Measurements from ENCODE around the gene ERCC2. TPM values are rescaled to one million over a fixed set of nuclear protein-coding genes. Genes with fewer than 3 reads are reported as not detected.

Gene ERCC2
- total RNA-seq, 1 experiment from 2014 or later, result 58.9 TPM

DNA sequence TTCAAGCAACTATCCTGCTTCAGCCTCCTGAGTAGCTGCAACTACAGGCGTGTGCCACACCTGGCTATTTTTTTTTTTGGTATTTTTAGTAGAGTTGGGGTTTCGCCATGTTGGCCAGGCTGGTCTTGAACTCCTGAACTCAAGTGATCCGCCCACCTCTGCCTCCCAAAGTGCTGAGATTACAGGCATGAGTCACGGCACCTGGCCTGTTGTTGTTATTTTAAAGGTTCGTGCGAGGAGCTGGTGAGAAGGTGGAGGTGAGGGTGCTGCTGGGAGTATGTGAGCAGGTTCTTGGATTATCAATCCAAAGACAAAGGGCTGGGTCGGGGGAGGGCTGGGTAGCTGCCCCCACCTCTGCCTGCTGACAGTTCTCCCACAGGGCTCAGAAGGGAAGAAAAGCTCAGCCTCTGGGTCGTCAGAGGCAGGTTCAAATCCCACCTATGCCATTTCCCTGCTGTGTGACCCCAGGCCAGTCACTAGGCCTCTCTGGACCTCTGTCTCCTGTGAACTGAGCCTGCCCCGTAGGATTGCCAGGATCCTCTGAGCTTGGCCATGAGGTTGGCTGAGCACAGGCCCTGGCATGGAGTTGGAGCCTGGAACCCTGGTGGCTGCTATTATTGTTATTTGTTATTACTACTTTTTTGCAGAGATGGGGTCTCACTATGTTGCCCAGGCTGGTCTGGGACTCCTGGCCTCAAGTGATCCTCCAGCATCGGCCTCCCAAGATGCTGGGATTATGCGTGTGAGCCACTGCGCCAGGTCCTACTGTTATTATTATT, 49.2 kb downstream of the ERCC2 start:
- no TSS peak for BruUV-seq (replicated peaks)
- Histone ChIP-seq H3K79me2 (ENCODE audit: insufficient read depth, low read length) (no peaks in the 10 kb centered on the region), H3K9me3 (ENCODE audit: control insufficient read depth in 1 of 2, insufficient read depth in 1 of 2, low read depth in 1 of 2, low read length in 2 of 2) (no peaks in the 10 kb centered on the region), H3K9me2 (ENCODE audit: insufficient read depth) (no peaks in the 10 kb centered on the region), H3K4me3 (replicated peaks in 1 of 2; ENCODE audit: low read depth in 1 of 2, low read length in 2 of 2) (no peak overlapping the region), H4K20me1 (ENCODE audit: insufficient read depth) (no peaks in the 10 kb centered on the region), H3K27me3 (ENCODE audit: insufficient read depth, low read length) (no peaks in the 10 kb centered on the region), H3K4me2 (ENCODE audit: low read length) (peak overlapping the region; percentile 59), H2AFZ (ENCODE audit: low read depth, low read length, poor library complexity, severe bottlenecking) (peak overlapping the region; percentile 82), H3K36me3 (ENCODE audit: control insufficient read depth in 1 of 2, insufficient read depth in 2 of 2, low read length in 2 of 2) (no peaks in the 10 kb centered on the region), H3K27ac (ENCODE audit: low read depth, low read length) (no peak overlapping the region), H3K9ac (ENCODE audit: low read length) (no peak overlapping the region), H3K4me1 (ENCODE audit: control insufficient read depth in 1 of 2, insufficient read depth in 2 of 2, low read length in 2 of 2) (peaks cover 23 to 25% of the 10 kb centered on the region in 2 experiments)
- no peak for DNase-seq (ENCODE audit: low read depth, low spot score)
- intact Hi-C loops (cut with micrococcal nuclease), result no loop called here
- ChIA-PET POLR2A (no interaction called here), CTCF (no interaction called here), RAD21 (ENCODE audit: low non-redundant PET in 1 of 2, low total read pairs in 2 of 2, uncharacterized antibody in 2 of 2, unreplicated experiment in 2 of 2) (no interaction called here)
- no peak for TF ChIP-seq POLR2A (IDR thresholded peaks at IDR 0.05; ENCODE audit: borderline replicate concordance, extremely low read depth, insufficient read depth, insufficient read length)
- TF ChIP-seq CBX3 (IDR thresholded peaks at IDR 0.05; ENCODE audit: low read depth), result 0 out of 2 replicates have a peak, but pooled peaks have one; percentile 23
- peak; percentile 60; the same call in 1 of the 2 replicates for TF ChIP-seq EGR1 (IDR thresholded peaks at IDR 0.05; ENCODE audit: low read depth)
- TF ChIP-seq MAX (IDR thresholded peaks at IDR 0.05), result peak; percentile 45; the same call in 1 of the 2 replicates
- peak; percentile 31; the same call in 1 of the 2 replicates for ATAC-seq

DNA sequence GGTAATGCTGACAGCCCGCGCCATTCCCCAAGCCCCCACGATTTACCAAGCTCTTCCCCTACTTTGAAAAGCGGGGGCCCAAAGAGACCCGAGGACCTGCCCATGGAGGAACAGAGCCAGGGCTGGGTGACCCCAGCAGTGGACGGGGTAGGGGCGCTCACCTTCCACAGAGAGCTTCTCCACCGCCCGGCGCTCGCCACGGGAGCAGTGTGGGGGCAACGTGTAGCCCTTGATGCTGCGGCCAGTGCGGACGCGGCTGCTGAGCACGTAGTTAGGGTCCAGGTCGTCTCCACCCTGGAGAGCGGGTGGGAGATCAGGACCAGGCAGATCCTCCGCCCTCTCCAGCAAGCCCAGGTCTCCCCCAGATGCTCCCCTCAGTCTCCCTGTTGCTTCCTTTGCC, 55.1 kb downstream of the ERCC2 start:
- Histone ChIP-seq H3K27ac (ENCODE audit: low read depth, low read length) (no peak overlapping the region), H3K4me1 (ENCODE audit: control insufficient read depth in 1 of 2, insufficient read depth in 2 of 2, low read length in 2 of 2) (peaks cover 2 to 4% of the 10 kb centered on the region in 2 experiments; a peak in 3 of 4 replicates), H4K20me1 (ENCODE audit: insufficient read depth) (no peaks in the 10 kb centered on the region), H3K9me3 (ENCODE audit: control insufficient read depth in 1 of 2, insufficient read depth in 1 of 2, low read depth in 1 of 2, low read length in 2 of 2) (no peaks in the 10 kb centered on the region), H3K79me2 (ENCODE audit: insufficient read depth, low read length) (no peaks in the 10 kb centered on the region), H2AFZ (ENCODE audit: low read depth, low read length, poor library complexity, severe bottlenecking) (no peak overlapping the region), H3K9me2 (ENCODE audit: insufficient read depth) (no peaks in the 10 kb centered on the region), H3K9ac (ENCODE audit: low read length) (no peak overlapping the region), H3K27me3 (ENCODE audit: insufficient read depth, low read length) (no peaks in the 10 kb centered on the region), H3K4me3 (replicated peaks in 1 of 2; ENCODE audit: low read depth in 1 of 2, low read length in 2 of 2) (no peak overlapping the region), H3K36me3 (ENCODE audit: control insufficient read depth in 1 of 2, insufficient read depth in 2 of 2, low read length in 2 of 2) (no peaks in the 10 kb centered on the region), H3K4me2 (ENCODE audit: low read length) (no peak overlapping the region)
- BruUV-seq (replicated peaks), result no TSS peak
- intact Hi-C loops (cut with micrococcal nuclease), result no loop called here
- POLR2A ChIA-PET, result no interaction called here
- ATAC-seq (no peak), DNase-seq (ENCODE audit: low read depth, low spot score) (no peak)
- RAD21 ChIA-PET (ENCODE audit: low non-redundant PET in 1 of 2, low total read pairs in 2 of 2, uncharacterized antibody in 2 of 2, unreplicated experiment in 2 of 2), result no interaction called here
- CTCF ChIA-PET, result interaction anchor here (1.2 kb wide), 1 partner anchor 11 kb away, joined by 3 read pairs; no protein-coding TSS in a partner anchor
- no peak for TF ChIP-seq EGR1 (IDR thresholded peaks at IDR 0.05; ENCODE audit: low read depth)
- TF ChIP-seq TCF7L2 (IDR thresholded peaks at IDR 0.05; ENCODE audit: borderline replicate concordance, extremely low read depth, insufficient read depth, insufficient read length), result no peak
- TF ChIP-seq SIN3A (IDR thresholded peaks at IDR 0.05; ENCODE audit: low read depth), result no peak
- no peak for TF ChIP-seq POLR2AphosphoS5 (IDR thresholded peaks at IDR 0.05; ENCODE audit: low read depth, low read length)
- TF ChIP-seq ATF3 (IDR thresholded peaks at IDR 0.05), result no peak
- TF ChIP-seq EZH2phosphoT487 (IDR thresholded peaks at IDR 0.05; ENCODE audit: borderline replicate concordance), result no peak
- no peak for TF ChIP-seq ELF1 (IDR thresholded peaks at IDR 0.05; ENCODE audit: borderline replicate concordance, low read depth)
- TF ChIP-seq SRF (IDR thresholded peaks at IDR 0.05; ENCODE audit: low read depth), result no peak
- no peak for TF ChIP-seq POLR2A (IDR thresholded peaks at IDR 0.05; ENCODE audit: borderline replicate concordance, extremely low read depth, insufficient read depth, insufficient read length)
- TF ChIP-seq, protein P1, sequence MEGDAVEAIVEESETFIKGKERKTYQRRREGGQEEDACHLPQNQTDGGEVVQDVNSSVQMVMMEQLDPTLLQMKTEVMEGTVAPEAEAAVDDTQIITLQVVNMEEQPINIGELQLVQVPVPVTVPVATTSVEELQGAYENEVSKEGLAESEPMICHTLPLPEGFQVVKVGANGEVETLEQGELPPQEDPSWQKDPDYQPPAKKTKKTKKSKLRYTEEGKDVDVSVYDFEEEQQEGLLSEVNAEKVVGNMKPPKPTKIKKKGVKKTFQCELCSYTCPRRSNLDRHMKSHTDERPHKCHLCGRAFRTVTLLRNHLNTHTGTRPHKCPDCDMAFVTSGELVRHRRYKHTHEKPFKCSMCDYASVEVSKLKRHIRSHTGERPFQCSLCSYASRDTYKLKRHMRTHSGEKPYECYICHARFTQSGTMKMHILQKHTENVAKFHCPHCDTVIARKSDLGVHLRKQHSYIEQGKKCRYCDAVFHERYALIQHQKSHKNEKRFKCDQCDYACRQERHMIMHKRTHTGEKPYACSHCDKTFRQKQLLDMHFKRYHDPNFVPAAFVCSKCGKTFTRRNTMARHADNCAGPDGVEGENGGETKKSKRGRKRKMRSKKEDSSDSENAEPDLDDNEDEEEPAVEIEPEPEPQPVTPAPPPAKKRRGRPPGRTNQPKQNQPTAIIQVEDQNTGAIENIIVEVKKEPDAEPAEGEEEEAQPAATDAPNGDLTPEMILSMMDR (IDR thresholded peaks at IDR 0.05 in 2 of 3, conservative IDR thresholded peaks at IDR 0.05 in 1 of 3; ENCODE audit: borderline replicate concordance in 1 of 3, insufficient read depth in 1 of 3, low read depth in 2 of 3, low read length in 2 of 3), result no peak
- no peak for TF ChIP-seq CBX3 (IDR thresholded peaks at IDR 0.05; ENCODE audit: low read depth)
- no peak for TF ChIP-seq YY1 (IDR thresholded peaks at IDR 0.05; ENCODE audit: extremely low read depth, insufficient replicate concordance, low read depth, low read length)
- no peak for TF ChIP-seq ZFX (IDR thresholded peaks at IDR 0.05)
